GM12872 (cell line): ENCODE results near the gene HHLA2.

Experiments used
- CTCF ChIP-seq: IDR thresholded peaks from 3 replicates; pipeline ENCODE4 v1.5.1; 2011; ENCODE audit warnings: low read depth, mild to moderate bottlenecking, low read length, moderate library complexity; ENCODE audit not compliant: insufficient read depth

The HHLA2 gene

GRCh38 chr3:108311797-108312196 is 15.4 kb downstream of the HHLA2 start:
- TF ChIP-seq CTCF = no peak

GRCh38 chr3:108312656-108313055 is 16.3 kb downstream of the HHLA2 start:
- no peak for TF ChIP-seq CTCF

GRCh38 chr3:108315767-108316301 is 19.5 kb downstream of the HHLA2 start:
- TF ChIP-seq CTCF = no peak

GRCh38 chr3:108319428-108320082 is 23.2 kb downstream of the HHLA2 start:
- no peak for TF ChIP-seq CTCF

GRCh38 chr3:108320746-108321350 is 24.5 kb downstream of the HHLA2 start:
- TF ChIP-seq CTCF = no peak

GRCh38 chr3:108322352-108322751 is 26.0 kb downstream of the HHLA2 start:
- no peak for TF ChIP-seq CTCF

- TF ChIP-seq CTCF = no peak
Measured at GRCh38 chr3:108324177-108324576, 27.8 kb downstream of the HHLA2 start.
